Fibroblast of mammary gland (primary cell): Measurements from ENCODE around the gene PHTF2.

ENCODE experiments used
- DNase-seq: peaks from one replicate; pipeline ENCODE4 v3.0.0-alpha.2; 2010; ENCODE audit warnings: low read depth
- H3K4me3 ChIP-seq: 2 replicates; pipeline ENCODE4 v1.5.1; 2011; ENCODE audit warnings: low read depth, mild to moderate bottlenecking, low read length, moderate library complexity; ENCODE audit not compliant: control insufficient read depth
- CTCF ChIP-seq: conservative IDR thresholded peaks from 2 replicates; pipeline ENCODE4 v1.5.1; 2011; ENCODE audit warnings: low read depth, low read length, inconsistent platforms; ENCODE audit not compliant: control insufficient read depth, insufficient read depth

The PHTF2 gene

GRCh38 chr7:77800158-77800557 lies 1.6 kb downstream of the PHTF2 start:
- H3K4me3 ChIP-seq, result peak overlapping the region; percentile 20
- DNase-seq, result peak; percentile 7
- no peak for TF ChIP-seq CTCF

- H3K4me3 ChIP-seq, result no peak overlapping the region
- TF ChIP-seq CTCF, result no peak
- DNase-seq, result no peak
Observed at GRCh38 chr7:77800730-77801129, 2.2 kb downstream of the PHTF2 start.

- TF ChIP-seq CTCF, result no peak
- DNase-seq, result no peak
- no peak overlapping the region for H3K4me3 ChIP-seq
Observed at GRCh38 chr7:77802557-77803405, 4.2 kb downstream of the PHTF2 start.

GRCh38 chr7:77806425-77806824 lies 7.9 kb downstream of the PHTF2 start:
- TF ChIP-seq CTCF, result no peak
- DNase-seq, result no peak
- no peak overlapping the region for H3K4me3 ChIP-seq

GRCh38 chr7:77808517-77808916 lies 9.9 kb downstream of the PHTF2 start:
- no peak for DNase-seq
- no peak overlapping the region for H3K4me3 ChIP-seq
- TF ChIP-seq CTCF, result no peak

GRCh38 chr7:77811516-77812289 lies 13.1 kb downstream of the PHTF2 start:
- H3K4me3 ChIP-seq, result no peak overlapping the region
- no peak for DNase-seq

More at GRCh38 chr7:77811516-77812289, 13.1 kb downstream of the PHTF2 start:
- no peak for TF ChIP-seq CTCF
